Brain pericyte (primary cell): ENCODE results near the gene LRRC45.

Source experiments
- DNase-seq: peaks from one replicate; pipeline ENCODE4 v3.0.0-alpha.2; 2012; ENCODE audit warnings: low read depth, low spot score

Gene LRRC45

DNA sequence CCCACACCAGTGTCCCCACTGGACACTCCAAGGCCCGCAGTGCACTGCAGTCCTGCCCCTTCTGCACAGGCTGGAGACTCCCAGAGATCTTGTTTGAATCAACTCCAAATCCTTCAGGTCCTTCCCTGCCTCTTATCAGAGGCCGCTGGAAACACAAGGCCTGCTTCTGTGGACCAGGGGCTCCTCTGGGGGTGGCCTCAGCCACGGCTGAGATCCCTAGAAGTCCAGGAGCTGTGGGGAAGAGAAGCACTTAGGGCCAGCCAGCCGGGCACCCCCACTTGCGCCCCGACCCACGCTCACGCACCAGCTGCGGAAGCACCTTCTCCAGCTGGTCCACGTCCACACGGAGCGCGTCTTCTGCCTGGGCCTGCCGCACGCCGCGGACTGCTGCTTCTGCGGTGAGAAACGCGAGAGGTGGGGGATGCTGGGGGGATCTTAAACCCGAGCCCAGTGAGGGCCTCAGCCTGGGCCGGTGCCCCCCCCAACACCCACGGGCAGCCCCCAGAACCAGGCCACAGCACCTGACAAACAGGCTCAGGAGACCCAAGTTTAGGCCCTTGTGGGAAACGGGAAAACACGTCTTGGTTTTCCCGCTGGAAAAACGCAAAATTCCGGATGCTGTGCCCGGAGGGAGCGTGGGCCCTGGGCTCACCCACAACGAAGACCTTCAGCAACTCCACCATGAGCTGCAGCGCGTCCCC, 4.0 kb upstream of the LRRC45 start:
- no peak for DNase-seq

DNA sequence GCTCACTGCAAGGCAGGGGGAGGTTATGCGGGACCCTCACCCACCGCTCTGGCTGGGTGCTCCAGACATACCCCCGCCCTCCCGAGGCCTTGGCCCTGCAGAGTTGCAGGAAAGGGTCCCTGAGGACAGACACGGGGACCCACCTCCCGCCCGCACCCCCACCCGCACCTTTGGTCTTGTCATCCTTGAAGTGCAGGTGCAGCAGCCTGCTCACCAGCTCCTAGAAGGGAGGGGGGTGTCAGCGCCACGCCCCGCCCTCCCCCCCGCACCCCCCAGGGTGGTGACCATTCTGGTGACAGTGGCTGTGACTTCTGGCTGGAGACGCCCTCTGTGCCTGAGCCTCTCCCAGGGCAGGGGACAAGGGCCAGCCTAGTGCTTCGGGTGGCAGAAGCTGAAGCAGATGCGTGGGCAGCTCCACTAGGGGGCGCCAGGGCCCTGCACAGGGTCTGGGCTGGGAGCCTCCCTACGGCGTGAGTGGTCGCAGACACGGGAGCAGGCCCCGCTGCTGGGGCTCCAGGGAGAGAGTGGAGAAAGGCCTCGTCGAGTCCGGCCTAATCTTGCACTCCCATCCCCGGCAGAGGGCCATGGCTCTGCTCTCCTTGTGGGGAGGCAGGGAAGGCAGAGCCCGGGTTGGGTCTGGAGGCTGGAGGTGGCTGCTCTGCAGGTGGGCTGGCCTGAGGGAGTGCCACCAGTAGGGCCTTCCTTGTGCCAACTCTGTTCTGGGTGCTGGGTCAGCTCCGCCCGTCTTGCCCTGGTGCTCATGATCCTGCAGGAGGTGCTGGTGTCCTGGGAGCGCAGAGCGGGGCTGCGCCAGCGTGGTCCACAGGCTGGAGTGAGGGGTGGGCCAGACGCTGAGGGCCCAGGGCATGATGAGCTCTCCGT, 3.2 kb upstream of the LRRC45 start:
- DNase-seq, result no peak

DNA sequence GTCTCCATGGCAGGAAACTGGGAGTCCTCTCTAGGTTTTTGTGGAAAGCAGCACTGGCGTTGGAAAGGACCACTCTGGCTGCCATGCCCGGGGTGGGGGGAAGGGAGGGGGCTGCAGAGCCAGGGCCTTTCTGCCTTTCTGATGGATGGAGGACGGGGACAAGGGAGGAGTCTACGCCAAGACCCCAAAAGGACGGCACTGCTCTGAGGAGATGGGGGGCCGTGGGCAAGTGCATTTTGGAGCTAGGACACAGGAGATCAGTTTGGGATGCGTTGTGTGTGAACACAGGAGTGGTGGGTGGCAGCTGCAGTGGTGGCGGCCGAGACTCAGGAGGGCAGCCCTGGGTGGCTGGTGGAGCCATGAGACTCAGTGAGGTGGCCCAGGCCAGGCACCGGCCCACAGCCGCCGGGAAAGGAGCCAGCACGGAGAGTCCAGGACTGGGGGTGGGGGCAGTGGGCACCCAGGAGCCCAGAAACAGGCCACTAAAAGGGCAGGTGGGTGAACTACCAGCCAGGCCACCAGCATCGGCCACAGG, 2.5 kb upstream of the LRRC45 start:
- DNase-seq, result no peak

DNA sequence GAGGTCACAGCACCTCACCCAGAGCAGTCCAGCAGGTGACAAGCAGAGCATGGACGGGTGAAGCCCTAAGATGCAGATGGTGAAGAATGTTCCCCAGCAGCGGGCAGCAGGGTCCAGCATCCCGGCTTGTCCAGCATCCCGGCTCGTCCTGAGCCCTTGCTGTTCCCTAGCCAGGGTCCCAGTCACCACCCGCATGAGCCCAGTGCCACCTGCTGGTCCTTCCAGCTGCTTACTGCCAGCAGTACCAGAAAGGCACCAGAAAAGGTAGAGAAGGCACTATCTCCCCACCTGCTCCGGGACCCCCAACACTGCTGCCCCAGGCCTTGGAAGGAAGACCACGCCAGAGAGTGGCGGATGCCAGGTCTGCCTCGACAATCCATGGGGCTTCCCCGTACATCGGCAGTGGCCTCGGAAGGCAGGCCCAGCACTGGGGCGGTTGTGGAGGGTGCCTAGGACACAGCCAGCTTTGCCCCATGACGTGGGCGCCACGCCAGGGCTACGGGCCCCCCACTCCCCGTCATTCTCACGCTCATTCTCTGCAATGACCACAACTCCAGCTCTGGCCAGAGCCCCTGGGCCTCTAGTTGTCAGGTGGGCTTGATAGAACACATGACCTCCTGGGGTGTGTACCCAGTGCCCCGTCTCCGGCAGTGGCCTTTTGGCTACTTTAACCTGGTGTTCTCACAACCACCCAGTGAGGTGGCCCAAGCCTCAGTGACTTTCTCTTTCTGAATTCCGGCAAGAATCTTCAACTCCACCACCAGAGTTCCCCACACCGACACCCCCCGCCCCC, 1.8 kb upstream of the LRRC45 start:
- no peak for DNase-seq

DNA sequence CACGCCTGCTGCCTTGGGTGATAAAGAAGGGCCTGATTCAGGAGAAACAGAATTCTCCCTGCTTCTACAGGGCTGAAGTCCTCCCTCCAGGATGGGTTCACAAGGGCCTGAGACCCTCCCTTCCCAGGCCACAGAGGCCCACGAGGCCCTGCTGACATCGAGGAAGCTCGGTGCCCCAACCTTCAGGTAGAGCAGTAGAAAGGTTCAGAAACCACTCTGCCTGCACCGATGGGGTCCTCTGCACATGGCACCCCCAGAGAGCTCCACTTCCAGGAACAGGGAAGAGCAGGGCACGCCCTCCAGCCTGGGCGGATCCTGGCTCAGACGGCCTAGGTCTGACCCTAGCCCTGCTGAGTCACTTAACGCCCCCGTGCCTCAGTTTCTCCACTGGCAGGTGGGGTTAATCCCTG, 1.2 kb upstream of the LRRC45 start:
- DNase-seq, result no peak

DNA sequence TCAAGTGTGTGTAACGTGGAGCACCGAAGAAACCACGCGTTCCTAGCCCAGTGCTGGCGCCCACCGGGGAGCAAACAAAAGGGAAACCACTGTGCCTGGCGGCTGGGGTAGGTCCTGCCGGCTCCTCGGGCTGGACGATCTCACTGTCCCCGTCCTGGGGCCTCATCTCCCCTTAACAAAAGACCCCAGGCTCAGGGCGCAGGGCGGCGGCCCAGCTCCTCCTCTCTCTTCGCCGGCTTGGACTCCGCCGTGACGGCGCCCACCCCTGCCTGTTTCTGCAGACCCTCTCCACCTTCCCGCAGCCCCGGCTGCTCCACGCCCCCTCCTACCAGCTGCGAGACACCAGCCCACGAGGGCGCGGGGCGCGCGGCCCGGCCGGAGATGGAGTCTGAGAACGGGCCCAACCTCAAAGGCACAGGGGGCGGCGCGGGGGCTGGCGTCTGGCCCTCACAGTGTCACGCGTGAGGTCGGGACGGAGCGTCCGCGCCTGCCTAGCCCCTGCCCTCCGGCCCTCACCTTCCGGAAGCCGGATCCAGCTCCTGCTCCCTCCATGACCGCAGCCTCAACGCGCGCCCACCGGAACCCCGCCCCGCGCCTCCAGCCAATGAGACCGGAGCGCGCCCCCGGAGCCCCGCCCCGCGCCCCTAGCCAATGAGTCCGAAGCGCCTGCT, 660 bp upstream of the LRRC45 start, which contains the start of gene CENPX:
Gene CENPX, minus strand, starts transcription at position 569 of the 671 bp plus-strand sequence. Its CDS starts 17 bp downstream, at position 552.
- no peak for DNase-seq

DNA sequence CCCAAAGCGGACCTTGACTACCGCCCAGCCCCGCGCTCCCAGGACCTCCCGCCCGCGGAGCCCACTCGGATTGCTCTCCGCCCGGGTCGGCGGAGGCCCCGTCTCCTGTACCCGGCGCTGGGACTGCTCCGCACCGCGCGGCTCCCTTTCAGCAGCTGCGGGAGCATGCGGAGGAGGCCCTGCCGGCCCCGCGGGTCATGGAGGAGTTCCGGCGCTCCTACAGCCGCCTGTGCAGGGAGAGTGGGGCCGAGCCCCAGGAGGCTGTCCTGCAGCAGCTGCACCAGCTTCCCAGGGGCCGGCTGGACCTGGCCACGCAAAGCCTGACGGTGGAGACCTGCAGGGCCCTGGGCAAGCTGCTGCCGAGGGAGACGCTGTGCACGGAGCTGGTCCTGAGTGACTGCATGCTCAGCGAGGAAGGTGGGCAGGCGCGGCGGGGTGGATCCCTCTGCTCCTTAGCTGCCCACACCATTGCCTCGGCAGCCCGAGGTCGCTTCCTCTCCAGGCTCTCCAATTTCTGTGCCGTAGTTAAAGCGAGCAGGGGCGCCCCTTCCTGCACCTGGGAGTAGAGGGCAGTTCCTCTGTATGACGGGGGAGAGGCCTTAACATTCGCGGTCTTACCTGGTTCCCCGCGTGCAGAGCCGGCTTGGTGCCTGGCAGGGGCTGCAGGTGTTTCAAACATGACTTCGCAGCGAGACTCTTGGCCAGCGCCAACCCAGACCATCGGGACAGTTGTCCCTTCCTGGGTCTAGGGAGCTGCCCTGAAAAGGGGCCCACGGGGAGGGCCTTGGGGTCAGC, 539 bp downstream of the LRRC45 start:
- no peak for DNase-seq

DNA sequence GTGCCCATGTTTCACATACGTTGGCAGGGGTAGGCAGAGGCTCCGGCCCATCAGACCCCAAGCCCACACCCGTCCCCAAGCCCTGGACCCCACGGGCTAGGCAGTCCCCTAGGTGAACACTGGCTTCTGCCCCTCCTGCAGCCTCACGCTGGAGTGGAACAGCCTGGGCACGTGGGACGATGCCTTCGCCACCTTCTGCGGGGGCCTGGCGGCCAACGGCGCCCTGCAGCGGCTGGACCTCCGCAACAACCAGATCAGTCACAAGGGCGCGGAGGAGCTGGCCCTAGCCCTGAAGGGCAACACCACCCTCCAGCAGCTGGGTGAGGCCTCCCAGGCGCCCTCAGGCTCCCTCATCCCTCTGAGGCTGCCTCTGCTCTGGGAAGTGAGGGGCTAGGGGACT, 1.8 kb downstream of the LRRC45 start:
- DNase-seq, result no peak

DNA sequence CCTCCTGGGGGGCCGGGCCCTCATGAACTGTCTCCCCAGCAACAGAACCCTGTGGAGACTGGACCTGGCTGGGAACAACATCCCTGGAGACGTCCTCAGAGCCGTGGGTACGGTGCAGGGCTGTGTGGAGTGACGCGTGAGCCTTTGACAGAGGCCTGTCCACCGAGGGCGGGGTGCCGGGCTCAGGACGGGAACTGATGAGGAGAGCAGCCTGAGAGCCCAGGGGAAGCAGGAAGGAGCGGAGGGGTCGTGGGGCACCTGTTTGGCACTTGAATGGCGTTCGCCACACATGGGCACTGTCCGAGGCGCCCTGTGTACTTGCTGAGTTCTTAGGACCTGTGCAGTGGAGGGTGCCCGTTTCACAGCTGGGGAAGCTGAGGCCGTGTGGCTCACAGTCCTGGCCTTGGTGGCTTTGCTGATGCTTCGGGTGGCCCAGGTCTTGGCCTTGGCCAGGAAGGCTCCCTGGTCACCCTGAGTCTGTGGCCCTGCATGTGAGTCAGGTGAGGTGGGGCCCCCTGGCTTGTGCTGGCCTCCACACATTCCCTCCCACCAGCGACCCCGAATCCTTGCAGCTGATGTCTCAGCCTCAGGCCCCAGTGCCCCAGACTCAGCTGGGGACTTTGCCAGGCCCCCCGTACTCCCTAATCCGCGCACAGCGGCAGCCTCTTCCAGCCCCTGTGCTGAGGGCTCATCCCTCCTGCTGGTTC, 2.4 kb downstream of the LRRC45 start:
- DNase-seq, result no peak

DNA sequence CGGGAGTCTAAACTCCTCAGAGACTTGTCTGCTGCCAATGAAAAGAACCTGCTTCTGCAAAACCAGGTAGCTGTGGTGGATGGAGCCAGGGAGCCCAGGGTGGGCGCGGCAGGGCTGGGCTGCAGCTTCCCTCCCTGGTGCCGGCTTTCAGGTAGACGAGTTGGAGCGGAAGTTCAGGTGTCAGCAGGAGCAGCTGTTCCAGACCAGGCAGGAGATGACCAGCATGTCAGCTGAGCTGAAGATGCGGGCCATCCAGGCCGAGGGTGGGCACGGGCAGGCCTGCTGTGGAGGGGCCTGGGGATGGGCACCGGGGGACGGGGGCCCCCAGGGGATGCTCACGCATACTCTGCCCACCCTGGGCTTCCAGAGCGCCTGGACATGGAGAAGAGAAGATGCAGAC, 5.1 kb downstream of the LRRC45 start:
- no peak for DNase-seq

DNA sequence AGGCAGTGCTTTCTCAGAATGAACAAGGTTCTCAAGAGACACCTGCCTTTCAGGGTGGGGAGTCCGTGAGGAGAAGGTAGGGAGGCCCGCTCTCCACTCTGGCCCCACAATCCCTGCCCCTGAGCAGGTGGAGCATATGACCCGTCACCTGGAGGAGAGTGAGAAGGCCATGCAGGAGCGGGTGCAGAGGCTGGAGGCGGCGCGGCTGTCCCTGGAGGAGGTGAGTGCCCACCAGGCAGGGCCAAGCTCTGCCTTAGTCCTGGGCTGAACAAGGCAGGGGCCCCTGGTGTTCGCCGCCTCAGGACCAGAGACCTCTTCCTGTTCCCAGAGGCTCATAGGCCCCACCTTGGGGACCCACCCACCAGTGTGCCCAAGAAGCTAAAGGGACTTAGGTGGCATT, 5.9 kb downstream of the LRRC45 start:
- DNase-seq, result no peak

DNA sequence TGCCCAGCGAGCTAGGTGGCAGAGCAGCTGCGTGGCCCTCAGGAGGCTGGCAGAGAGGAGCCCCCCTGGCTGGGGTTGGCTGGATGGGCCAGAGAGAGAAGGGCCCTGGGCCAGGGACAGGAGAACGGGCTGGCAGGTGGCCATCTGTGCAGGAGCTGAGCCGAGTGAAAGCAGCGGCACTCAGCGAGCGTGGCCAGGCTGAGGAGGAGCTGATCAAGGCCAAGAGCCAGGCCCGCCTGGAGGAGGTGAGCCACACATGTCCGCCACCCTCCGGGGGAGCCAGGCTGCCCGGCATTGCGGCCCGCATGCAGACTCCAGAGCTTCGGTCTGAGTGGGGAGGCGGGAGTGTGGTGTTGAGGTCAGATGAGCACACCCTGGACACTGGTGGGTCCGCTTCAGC, 6.3 kb downstream of the LRRC45 start:
- no peak for DNase-seq

DNA sequence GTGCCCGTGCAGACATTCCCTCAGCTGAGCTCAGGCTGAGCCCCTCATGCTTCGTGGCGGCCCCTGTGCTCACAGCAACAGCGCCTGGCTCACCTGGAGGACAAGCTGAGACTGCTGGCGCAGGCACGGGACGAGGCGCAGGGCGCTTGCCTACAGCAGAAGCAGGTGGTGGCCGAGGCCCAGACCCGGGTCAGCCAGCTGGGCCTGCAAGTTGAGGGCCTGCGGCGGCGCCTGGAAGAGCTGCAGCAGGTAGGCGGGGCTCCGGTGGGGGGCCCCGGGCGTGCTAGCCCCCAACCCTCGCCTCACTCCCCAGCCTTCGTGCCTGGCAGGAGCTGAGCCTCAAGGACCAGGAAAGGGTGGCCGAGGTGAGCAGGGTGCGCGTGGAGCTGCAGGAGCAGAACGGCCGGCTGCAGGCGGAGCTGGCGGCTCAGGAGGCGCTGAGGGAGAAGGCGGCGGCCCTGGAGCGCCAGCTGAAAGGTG, 6.9 kb downstream of the LRRC45 start:
- no peak for DNase-seq

DNA sequence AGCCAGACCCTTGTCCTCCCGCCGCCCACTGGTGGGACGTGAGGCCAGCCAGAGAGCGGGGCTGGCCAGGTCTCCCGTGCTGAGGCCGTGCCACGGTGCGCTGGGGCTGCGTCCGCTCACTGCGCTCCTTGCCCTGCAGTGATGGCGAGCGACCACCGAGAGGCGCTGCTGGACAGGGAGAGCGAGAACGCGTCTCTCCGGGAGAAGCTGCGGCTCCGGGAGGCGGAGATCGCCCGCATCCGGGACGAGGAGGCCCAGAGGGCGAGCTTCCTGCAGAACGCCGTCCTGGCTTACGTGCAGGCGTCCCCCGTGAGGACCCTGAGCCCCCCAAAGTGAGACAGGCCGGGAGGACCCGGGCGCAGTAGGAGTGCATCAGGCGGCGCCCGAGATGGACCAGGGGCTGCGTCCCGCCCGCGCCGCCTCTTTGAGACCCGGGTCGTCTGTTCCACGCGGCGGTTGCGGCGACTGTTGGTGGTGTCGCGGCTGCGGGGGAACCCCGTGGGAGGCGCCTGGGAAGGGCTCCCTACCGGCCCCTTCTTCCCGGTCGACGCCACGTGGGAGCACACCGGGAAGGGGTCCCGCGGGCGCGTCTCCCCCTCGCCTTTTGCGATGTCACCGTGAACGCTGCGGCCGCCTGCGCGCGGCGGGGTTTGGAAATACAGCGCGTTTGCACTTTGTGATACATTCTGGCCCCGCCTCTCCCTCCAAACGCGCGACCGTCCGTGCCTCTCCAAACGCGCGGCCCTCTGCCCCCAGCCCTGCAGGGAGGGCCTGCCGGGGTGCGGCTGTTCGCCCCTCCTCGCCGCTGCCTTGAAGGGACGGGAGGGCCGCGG, 7.6 kb downstream of the LRRC45 start:
- peak; percentile 41 for DNase-seq

DNA sequence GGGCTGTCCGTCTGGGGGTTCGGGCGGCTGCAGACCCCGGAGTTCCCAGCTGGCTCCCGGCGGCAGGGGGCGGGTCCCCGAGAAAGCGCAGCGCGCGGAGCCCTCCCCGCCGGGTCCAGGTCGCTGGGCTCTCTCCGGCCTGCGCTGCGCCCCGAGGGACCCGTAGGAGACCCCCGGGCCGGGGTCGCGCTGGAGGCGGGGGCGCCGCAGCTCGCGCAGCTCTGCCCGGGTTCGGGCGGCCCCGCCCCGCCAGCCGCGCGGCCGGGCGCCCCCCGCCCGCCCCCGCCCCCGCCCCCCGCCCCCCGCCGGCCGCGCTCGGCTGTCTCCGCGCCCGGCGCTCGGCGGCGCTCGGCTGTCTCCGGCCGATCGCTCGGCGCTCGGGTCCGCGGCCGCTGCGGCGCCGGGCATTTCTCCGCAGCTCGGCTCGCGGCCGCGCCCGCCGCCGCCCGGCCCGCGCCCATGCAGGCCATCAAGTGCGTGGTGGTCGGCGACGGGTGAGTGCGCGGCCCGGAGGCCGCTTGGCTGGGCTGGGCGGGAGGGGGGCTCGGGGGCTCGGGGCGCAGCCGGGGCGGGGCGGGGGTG, 8.3 kb downstream of the LRRC45 start, which contains the start of gene RAC3:
Gene RAC3, plus strand, starts transcription at position 376 of the 582 bp plus-strand sequence. Its CDS starts 84 bp downstream, at position 460.
- no peak for DNase-seq

DNA sequence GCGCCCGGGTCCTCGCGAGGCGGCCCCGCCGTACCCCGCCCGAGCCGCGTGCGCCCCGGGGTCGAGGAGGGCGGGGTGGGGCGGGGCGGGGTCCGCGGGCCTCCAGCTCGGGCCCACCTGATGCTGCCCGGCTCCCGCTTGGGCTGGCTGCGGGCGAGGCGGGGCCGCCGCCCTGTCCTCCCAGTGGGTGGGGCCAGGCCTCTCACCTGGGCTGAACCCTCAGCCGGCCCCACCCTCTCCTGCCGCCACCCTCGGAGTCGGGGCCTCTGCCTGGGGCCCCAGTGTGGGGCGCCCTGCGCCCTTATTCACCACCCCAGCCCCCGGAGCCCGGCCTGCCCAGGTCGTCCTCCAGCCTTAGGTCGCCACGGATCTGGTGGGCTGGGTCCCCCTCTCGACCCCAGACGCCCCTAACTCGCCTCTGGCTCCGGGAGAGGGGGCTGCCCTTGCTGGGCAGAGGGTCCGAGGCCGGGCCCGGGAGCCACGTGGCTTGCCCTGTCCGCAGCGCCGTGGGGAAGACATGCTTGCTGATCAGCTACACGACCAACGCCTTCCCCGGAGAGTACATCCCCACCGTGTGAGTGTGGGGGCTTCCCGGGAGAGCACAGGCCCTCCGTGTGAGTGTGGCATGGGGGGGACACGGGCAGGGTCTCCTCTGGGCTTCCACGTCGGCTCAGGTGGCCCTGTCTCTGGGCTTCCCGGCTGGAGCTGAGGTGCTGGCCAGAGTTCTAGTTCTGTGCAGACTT, 9.0 kb downstream of the LRRC45 start:
- DNase-seq, result no peak

DNA sequence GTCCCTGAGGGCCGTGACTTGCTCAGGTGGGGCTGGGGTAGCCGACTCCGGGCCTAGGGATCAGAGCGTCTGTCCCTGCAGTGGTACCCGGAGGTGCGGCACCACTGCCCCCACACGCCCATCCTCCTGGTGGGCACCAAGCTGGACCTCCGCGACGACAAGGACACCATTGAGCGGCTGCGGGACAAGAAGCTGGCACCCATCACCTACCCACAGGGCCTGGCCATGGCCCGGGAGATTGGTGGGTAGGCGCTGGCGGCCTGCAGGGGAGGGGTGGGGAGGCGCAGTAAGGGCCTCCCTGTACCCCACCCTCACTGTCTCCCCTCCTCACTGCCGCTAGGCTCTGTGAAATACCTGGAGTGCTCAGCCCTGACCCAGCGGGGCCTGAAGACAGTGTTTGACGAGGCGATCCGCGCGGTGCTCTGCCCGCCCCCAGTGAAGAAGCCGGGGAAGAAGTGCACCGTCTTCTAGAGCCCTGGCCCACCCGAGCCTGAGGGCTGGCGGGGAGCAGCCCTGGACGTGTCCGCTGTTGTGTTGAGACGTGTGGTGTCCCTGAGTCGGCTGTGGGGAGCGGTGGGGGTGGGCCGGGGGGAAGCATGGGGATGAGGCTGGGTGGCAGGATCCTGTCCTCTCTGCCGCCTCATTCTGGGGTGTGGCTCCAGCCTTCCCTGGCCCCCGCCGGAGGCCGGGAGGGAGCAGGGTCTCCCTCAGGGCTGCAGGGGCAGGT, 10.4 kb downstream of the LRRC45 start:
- no peak for DNase-seq
